NCI-H187 treated with DMSO at 0.1 percent for 48 hours (cell line): ENCODE results near the gene PTPRM.
"Not testable (repeated sequence)": the region's sequence is repeated elsewhere in the genome, so short reads cannot be mapped to it uniquely, and the experiment has no call there.

Source experiments
- DNase-seq: peaks from one replicate; lab custom pipeline; 2025; lab: John Stamatoyannopoulos, UW

The PTPRM gene

DNA sequence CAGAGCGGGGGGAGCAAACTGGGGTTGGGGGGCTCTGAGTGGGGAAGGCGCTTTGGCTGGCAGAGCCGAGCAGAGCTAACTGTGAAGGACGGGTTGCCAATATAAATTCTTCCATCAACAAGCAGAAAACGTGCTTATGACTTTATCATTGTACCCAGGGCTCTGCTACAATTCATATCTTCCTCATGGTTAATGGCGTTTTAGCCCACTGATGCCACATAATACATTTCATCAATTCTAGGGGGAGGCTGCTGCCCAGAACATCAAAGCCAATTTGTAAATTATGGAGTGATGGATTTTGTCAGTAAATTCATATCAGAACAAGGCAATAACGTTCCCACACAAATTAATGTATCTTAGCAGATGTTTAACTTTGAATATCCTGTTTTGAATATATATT is 866.7 kb downstream of the PTPRM start:
- DNase-seq: no peak

DNA sequence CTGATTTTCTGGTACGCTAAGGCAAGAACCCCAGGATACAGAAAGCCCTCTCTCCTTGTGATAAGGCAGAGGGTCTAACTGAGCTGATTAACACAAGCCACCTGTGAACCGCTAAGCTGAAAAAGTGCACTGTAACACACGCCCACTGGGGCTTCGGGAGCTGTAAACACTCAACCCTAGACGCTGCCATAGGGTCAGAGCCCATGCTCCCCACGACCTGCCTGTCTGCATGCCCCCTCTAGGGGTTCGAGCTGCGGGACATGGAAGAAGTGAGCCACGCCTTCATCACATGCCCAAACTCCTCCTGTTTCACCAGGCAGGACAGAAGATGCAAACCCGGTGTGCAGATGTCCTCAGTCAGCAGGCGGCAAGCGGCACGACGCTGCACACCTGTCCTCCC is 868.3 kb downstream of the PTPRM start:
- no peak for DNase-seq

DNA sequence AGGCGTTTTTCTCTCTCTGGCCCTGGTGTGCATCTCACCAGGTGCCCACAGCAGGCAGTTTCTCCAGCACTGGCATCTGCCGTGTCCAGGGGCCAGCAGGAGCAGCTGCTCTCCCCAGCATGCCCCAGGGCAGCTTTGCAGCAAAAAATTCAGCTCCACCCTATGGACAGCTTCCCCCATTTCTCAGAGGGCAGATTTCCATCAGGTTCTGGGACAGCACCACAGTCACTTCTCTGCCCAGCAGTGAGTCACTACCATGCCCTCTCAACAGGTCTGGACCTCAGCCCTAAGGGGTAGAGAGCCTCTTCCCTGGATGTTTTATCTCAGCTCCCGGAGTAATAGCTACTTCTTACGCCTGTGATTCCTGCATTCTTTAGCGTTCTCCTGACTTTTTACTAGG is 871.9 kb downstream of the PTPRM start:
- no peak for DNase-seq

DNA sequence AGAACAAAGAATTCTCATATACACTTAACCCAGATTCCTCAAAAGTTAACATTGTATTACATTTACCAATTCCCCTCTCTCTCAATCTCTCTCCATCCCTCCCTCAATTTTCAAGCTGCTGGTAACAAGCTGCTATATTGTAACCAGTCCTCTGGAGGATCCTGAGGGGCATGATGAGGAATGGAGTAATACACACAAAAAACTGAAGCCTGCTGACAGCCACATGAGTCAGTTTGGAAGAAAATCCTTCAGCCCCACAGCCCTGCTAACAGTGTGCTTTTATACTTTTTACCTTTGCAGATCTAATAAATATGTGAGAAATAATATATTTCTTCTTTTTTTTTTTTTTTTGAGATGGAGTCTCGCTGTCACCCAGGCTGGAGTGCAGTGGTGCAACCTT is 876.4 kb downstream of the PTPRM start:
- DNase-seq: no peak

DNA sequence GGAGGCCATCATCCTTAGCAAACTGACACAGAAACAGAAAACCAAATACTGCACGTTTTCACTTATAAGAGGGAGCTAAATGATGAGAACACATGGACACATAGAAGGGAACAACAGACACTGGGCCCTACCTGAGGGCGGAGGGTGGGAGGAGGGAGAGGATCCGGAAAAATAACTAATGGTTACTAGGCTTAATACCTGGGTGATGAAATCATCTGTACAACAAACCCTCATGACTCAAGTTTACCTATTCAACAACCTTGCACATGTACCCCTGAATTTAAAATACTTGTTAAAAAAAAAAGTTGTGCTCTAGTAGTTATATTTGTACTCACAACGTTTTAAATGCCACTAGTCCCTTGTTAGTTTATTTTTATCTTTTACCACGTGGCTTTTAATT is 879.8 kb downstream of the PTPRM start:
- not testable (repeated sequence) for DNase-seq

DNA sequence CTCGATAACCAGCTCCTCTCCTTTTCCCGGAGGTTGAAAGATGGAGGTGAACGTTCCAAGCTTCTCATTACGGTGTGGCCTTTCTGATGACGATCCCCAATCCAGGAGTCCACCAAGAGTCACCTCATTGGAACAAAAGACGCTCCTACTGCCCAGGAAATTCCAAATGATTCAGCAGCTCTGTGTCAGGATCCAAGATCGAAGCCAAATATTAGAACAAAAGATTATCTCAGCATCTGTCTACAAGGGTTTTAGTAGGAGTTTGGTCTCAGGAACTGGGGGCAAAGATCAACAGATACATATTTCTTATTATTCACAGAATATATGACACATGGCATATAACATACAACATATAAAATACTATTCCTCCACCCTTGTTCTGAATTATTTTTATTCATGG is 881.0 kb downstream of the PTPRM start:
- DNase-seq: no peak

DNA sequence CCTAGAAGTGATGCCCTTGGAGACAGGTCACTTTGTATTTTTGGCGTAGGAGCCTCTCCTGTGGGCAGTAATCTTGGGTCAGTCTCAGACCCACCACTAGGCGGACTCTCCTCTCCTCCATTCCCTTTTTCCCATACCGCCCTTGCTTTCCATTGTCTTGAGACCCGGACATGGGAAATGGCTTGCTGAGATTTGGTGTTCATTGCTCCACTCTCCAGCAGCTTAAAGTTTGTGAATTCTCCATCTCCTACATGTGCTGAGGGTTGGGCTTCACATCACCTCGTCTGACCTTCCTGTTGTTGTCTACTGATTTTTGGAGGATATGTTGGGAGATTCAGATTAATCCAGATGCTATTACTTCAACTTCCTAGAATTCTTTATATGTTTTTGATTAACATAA is 882.9 kb downstream of the PTPRM start:
- DNase-seq: no peak

DNA sequence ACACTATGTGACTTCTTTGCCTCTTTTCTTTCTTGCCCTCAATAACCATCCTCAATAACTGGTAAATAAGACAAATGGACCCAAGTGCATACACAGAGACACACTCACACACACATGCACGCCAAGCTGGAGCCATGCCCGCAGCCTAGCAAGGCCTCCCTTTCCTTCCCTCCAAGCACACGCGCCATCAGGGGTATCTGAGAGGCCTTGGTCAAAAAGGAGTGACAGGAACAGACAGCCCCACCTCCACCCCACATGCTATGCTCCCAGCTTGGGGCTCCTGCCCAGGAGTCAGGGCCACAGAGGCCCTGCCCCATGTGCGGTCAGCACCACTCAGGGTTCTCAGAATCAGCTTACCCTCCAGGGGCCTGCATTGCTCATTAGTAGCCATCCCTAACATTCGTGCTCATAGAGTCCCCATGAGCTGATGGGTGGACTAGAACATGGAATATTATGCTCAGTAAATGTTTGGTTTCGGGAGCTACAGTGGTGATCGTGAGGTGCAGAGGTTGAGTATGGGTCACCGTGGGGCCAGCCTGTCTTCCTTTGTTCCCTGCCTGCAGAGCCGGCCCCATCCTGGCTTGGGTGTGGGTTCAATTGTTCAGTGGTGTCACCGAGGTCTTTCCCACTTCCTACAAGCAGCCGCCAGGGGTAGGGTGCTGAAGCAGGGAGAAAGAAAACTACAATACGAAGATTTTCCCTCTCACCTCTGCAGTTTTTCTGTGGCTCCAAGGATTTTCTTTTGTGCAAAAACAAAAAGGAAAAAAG is 884.0 kb downstream of the PTPRM start:
- DNase-seq: no peak

DNA sequence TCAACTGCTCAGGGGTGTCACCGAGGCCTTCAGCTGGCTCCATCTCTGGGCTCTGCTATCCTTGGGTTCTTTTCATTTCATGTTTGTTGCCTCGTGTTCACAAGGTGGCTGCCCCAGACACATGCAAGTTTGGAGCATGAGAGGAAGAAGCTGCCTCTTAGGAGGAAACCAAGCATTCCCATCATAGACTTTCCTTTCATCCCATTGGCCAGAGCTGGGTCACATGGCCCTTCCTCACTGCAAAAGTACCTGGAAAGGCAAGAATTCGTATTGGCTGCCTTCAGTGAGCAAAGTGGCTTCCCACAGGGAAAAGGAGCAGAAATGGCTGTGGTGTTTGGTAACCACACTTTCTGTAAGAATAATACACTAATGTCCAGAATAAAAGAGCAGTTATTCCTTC is 886.4 kb downstream of the PTPRM start:
- no peak for DNase-seq

DNA sequence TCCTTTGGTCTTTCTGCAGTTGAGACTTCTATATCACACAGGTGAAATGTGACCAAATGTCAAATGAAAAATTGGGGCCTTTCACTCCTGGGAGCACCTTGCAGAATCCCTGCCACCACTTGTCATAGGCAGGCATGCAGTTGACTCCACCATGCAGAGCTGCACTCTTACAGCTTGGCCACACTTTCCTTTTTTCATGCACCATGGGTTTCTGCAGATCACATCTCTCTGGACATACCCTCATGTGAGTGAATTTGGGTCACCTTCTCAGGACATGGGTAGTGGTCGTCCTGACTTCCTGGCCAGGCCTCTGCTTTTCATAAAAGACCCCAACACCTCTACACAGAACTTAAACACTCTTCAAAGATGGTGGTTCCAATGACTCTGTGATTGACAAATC is 887.0 kb downstream of the PTPRM start:
- no peak for DNase-seq

DNA sequence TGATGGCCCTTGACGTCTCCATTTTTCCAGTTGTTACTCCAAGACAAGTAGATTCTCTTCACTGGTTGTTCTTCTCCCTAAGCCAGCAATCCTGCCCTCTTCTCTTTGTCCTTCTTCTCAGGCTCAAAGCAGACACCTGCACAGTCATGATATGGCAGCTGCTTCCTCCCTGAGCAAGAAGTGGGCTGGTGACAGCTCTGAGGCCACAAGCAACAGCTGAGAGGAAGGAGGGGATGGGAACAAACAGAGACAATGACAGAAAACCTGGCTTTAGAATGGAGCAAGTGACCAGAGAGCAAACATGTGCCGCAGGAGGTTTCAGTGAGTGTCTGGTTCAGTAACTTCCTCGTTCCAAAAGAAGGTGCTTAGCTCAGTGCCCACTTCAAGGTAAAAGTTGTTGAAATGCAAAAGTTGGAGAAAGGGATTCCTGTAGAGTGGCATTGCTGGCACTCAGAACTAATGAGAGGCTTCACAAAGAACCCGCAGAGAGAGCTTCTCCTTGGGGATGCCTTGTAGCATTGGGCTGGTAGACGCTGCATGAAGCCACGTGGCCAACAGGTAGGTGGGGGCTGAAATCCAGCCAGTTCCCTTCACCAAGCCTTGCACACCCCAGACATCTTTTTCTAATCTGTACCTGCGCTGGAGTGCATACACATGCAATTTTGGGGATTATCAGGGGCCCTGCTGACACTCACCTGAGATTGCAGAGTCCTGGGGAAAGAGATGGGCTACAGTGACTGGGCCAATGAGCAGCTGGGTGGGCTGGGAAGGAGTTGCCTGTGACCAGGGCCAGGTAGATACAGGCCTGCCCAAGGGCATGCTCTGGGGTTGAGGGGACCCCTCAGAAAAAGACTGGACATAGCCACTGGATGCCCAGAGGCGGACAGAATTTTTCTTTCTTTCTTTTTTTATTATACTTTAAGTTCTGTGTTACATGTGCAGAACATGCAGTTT is 888.8 kb downstream of the PTPRM start:
- no peak for DNase-seq
